ENCODE results near the gene LGR4. TPM values are rescaled to one million over a fixed set of nuclear protein-coding genes. Genes with fewer than 3 reads are reported as not detected.

The LGR4 gene
- total and polyA plus RNA-seq, 10 of the 15 experiments (the other 5 are each of a cell fraction or from before 2014, with no cell fraction given) = under 0.01 to 0.64 (median 0.04) TPM; not detected in 5

GRCh38 chr11:27497911-27498310 is 25.3 kb upstream of the LGR4 start (continued):
- no peak for TF ChIP-seq CUX1 (IDR thresholded peaks at IDR 0.05; ENCODE audit: insufficient replicate concordance, low read depth, low read length)
- TF ChIP-seq ETV6 (conservative IDR thresholded peaks at IDR 0.05 in 1 of 2, IDR thresholded peaks at IDR 0.05 in 1 of 2; ENCODE audit: borderline replicate concordance in 1 of 2, low read depth in 1 of 2) = no peak
- no peak for TF ChIP-seq SP1 (IDR thresholded peaks at IDR 0.05; ENCODE audit: low read depth, low read length)
- no peak for TF ChIP-seq RBBP5 (conservative IDR thresholded peaks at IDR 0.05)
- no peak for TF ChIP-seq POLR2A (IDR thresholded peaks at IDR 0.05; ENCODE audit: low read depth, low read length)
- TF ChIP-seq YBX1 (IDR thresholded peaks at IDR 0.05) = no peak
- no peak for TF ChIP-seq LARP7 (IDR thresholded peaks at IDR 0.05)
- no peak for TF ChIP-seq REST (IDR thresholded peaks at IDR 0.05; ENCODE audit: low read depth, low read length)
- no peak for TF ChIP-seq RAD21 (IDR thresholded peaks at IDR 0.05; ENCODE audit: insufficient read depth, low read depth, low read length)
- TF ChIP-seq MTA3 (IDR thresholded peaks at IDR 0.05; ENCODE audit: borderline replicate concordance, low read length) = no peak
- TF ChIP-seq ZSCAN29 (IDR thresholded peaks at IDR 0.05) = no peak
- TF ChIP-seq NFYB (IDR thresholded peaks at IDR 0.05; ENCODE audit: insufficient read depth, low read depth, low read length) = no peak
- TF ChIP-seq IKZF1 (conservative IDR thresholded peaks at IDR 0.05) = no peak
- no peak for TF ChIP-seq RB1 (IDR thresholded peaks at IDR 0.05; ENCODE audit: borderline replicate concordance)

Measured in GM12878 (cell line).